GM19193 (cell line): ENCODE results near the gene ZFYVE21.

Experiments used
- POLR2A ChIP-seq: IDR thresholded peaks from 4 replicates; pipeline ENCODE4 v1.6.1; 2011; ENCODE audit not compliant: insufficient read depth, insufficient read length; ENCODE audit errors: extremely low read depth

ZFYVE21 gene

DNA sequence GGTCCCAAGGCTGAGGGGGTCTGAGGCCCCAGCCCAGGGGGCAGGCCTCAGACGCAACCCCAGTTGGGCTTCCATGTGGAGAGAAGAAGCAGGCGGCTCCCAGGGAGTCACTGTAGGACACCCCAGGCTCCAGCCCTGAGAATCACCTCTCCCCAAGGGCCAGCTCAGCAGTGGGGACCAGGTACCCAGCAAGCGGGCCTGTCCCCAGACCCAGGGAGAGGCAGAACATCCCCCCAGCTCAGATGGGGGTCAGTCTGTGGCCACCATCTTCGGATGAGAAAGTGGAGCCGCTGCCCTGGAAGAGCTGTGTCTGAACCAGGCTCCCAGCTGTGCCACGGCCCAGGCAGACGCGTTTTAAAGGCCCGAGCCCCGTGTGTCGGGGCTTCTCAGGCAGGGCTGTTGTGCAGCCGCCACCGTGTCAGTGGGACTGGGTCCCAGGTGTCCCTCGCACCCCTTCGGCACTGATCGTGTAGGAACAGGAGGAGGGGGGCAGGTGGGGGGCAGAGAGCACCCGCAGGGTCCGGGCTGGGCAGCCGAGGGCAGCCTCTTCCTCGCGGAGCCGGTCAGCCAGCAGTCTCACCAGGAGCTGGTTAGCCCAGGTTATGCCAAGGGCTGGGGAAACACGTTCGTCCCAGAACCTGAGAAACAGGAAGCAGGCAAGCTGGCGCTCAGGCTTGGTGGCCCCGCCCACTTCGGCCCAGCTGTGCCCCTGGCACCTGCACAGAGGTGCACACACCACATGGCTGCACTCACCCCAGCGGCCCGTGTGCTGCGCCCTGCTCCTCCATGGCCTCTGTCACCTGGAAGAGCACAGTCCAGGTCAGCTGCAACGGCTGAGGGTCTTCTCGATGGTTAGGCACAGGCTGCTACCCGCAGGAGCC is 17.0 kb upstream of the ZFYVE21 start:
- no peak for TF ChIP-seq POLR2A

GRCh38 chr14:103699261-103699661 is 16.3 kb upstream of the ZFYVE21 start:
- TF ChIP-seq POLR2A: no peak

DNA sequence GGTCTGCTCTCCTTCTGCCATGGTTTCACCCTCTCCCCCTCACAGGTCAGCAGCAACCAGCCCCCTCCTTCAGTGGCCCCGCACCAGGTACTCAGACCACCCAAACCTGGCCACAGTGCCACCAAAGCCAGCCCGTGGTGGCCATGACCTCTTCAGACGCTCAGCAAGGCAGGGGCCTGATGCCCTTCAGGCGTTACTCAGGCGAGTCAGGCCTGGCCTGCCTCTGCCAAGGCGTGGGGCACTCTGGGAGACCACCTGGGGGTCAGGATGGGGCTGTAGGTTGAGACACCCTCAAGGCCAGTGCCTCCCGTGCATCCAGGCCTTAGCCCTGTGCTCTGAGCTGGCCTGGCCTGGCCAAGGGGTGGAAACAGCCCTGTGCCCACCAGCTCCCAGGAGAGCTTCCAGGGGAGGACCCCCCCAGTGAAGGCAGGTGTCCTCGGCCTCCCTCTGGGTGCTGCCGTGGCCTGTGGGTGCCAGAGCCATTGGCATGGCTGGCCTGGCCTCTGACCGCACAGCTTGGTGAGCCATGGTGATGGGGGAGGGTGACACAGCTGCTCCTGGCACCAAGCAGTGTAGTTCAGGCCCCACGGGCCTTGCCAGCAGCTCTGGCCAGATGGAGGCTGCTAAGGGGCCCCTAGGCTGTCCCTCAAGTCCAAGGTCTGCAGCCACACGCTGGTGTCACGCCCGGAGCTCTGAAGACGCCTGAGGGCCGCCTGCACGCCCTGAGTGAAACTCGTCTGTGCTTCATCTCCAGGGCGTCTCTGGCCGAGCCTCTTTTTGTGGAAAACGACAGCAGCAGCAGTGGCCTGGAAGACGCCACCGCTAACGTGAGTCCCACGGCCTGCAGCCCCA is 15.5 kb upstream of the ZFYVE21 start:
- TF ChIP-seq POLR2A: peak; percentile 5

GRCh38 chr14:103700753-103701490 is 14.7 kb upstream of the ZFYVE21 start:
- peak; percentile 1 for TF ChIP-seq POLR2A

DNA sequence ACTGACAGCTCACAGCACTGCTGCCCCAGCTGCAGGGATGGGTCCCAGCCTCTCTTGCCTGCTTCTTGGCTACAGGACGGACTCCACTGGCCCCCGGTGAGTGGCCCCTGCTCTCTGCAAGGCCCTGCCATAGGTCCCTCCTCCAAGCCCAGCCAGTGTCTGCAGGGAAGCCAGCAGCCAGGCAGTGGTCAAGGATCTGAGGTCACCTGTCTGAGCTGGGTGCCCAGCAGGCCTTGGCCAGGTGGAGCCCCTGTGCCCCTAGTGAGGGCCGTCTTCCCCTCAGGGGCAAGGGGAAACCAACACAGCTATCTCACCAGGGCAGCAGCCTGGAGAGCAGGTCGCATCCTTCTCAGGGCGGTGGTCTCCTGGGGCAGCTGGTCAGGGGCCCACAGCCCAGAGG is 13.5 kb upstream of the ZFYVE21 start:
- no peak for TF ChIP-seq POLR2A

DNA sequence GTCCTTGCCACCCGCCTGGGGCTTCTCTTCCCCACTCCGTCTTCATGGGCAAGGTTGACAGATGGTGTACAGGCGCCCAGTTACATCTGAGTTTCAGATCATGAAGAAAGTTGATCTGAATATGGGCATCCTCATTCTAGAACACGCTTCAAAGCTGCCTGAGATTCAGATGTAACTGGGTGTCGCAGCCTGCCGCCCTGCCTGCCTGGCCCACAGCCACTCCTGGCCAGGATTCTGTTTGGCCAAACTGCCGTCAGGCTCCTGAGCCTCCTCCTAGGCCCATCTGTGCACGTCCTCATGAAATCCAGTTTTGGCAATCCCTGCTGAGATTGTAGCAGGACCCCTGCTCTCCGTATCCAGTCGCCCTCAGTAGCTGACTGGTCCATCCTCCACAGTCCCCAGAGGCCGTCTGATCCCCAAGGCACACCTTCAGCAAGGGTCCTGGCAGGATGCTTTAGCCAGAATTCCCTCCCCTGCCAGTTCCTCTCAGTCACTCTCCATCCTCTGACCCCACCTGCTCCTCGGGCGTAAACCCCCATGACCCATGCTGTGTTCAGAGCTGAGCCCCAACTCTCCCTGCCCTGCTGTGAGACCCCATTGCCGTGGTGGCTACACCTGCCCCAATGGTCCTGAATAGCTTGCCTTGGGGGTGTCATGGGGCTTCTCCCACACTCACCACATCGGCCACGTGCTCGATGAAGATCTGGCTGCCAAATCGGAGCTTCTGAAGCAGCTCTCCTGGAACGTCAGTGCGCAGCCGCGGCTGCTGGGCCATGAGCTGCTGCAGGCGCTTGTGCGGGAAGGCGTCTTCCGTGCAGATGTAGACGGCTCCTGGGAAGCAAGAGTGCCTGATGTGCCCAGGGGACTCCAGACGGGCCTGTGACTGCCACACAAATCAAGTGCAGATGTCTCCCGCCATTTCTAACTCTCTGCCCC is 12.8 kb upstream of the ZFYVE21 start:
- TF ChIP-seq POLR2A: peak; percentile 11

GRCh38 chr14:103703433-103704385 is 11.9 kb upstream of the ZFYVE21 start:
- TF ChIP-seq POLR2A: peak; percentile 5

DNA sequence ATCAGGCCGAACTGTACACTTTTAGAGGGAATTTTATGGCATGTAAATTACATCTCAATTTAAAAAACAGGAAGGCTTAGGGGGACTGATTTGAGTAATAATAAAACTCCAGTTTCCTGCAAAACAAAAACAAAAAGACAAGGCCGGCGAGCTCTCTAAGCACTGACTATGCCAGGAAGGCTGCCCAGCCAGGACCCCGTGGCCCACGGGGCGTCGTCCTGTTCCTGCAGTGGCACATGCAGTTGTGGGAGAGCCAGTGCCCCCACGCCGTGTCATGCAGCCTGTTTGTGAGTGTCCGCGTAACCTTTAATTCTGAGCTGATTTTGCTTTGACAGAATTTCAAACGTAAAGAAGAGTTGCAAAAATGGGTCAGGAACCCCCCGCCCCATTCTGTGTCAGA is 10.9 kb upstream of the ZFYVE21 start:
- TF ChIP-seq POLR2A: no peak

DNA sequence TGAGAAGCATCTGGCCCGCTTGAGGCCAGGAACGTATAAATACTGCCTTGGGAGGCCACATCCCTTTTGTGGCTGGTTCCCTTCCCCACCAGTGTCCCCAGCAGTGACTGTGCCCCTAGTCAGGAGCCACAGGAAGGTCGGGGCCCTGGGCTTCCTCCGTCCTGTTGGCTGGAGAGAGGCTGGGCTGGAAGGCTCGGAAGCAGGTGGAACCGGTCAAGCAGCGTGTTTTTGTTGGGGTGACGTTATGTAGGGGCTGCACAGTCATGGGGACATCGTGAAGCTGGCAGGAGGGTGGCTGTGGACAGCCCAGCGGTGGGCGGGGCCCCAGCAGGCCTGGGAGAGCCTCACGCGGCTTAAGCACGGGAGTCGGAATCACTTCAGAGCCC is 10.5 kb upstream of the ZFYVE21 start:
- no peak for TF ChIP-seq POLR2A

- TF ChIP-seq POLR2A: no peak
These were observed 9.9 kb upstream of the ZFYVE21 start for GRCh38 chr14:103705504-103706284.

- peak; percentile 21 for TF ChIP-seq POLR2A
These were observed 8.9 kb upstream of the ZFYVE21 start for GRCh38 chr14:103706551-103707328.

GRCh38 chr14:103707329-103708263 is 8.0 kb upstream of the ZFYVE21 start:
- TF ChIP-seq POLR2A: no peak
